Smooth muscle cell (in vitro differentiated cells): ENCODE results near the gene PAFAH2. TPM values are rescaled to one million over a fixed set of nuclear protein-coding genes. Genes with fewer than 3 reads are reported as not detected.

ENCODE experiments used
- DNase-seq: peaks from one replicate; lab custom pipeline; 2025; ENCODE audit not compliant: unreplicated experiment; lab: John Stamatoyannopoulos, UW
- H2AFZ ChIP-seq: fragments of 200-600 bp; sonication (generic); 2 replicates; pipeline ENCODE4 v1.6.0; 2016; ENCODE audit warnings: antibody characterized with exemption, low read depth, mild to moderate bottlenecking
- H3F3A ChIP-seq: fragments of 200-600 bp; sonication (generic); 2 replicates; pipeline ENCODE4 v1.6.0; 2017; ENCODE audit warnings: antibody characterized with exemption, low read depth
- H3K27ac ChIP-seq: fragments of 200-600 bp; sonication (generic); 2 replicates; pipeline ENCODE4 v1.5.1; 2016; ENCODE audit warnings: low read depth, mild to moderate bottlenecking
- H3K27me3 ChIP-seq: fragments of 200-600 bp; sonication (generic); 2 replicates; pipeline ENCODE4 v1.6.1; 2016; ENCODE audit warnings: low read depth, mild to moderate bottlenecking
- H3K36me3 ChIP-seq: fragments of 200-600 bp; sonication (generic); 2 replicates; pipeline ENCODE4 v1.5.1; 2016; ENCODE audit warnings: low read depth
- H3K4me1 ChIP-seq: fragments of 200-600 bp; sonication (generic); 2 replicates; pipeline ENCODE4 v1.5.1; 2016; ENCODE audit warnings: low read depth
- H3K4me2 ChIP-seq: fragments of 200-600 bp; sonication (generic); 2 replicates; pipeline ENCODE4 v1.6.0; 2016; ENCODE audit warnings: mild to moderate bottlenecking
- H3K4me3 ChIP-seq: fragments of 200-600 bp; sonication (generic); 2 replicates; pipeline ENCODE4 v1.5.1; 2016; ENCODE audit warnings: mild to moderate bottlenecking
- H3K79me2 ChIP-seq: fragments of 200-600 bp; sonication (generic); 2 replicates; pipeline ENCODE4 v1.6.0; 2016; ENCODE audit warnings: low read depth, mild to moderate bottlenecking
- H3K9ac ChIP-seq: fragments of 200-600 bp; sonication (generic); 2 replicates; pipeline ENCODE4 v1.6.0; 2016; ENCODE audit warnings: low read depth
- H3K9me3 ChIP-seq: fragments of 200-600 bp; sonication (generic); replicated peaks from 2 replicates; pipeline ENCODE4 v1.5.1; 2016; ENCODE audit warnings: low read depth
- H4K20me1 ChIP-seq: fragments of 200-600 bp; sonication (generic); 2 replicates; pipeline ENCODE4 v1.6.0; 2016; ENCODE audit warnings: low read depth
- CTCF ChIP-seq: fragments of 200-600 bp; sonication (generic); IDR thresholded peaks from 2 replicates; pipeline ENCODE4 v1.5.1; 2017; ENCODE audit warnings: borderline replicate concordance, mild to moderate bottlenecking, antibody characterized with exemption; ENCODE audit not compliant: insufficient read depth, poor library complexity, severe bottlenecking
- WGBS: methylation state at CpG from one replicate; pipeline ENCODE4 v1.1.7; 2016; ENCODE audit warnings: low lambda C conversion rate; 5-methylcytosine and 5-hydroxymethylcytosine counted together
- polyA plus RNA-seq: library from polyadenylated mRNA; unstranded; fragments of >200 nt; fragmentation: Nextera tagmentation; extraction: Ambion mirVana; gene quantifications from 2 replicates; pipeline ENCODE4 v1.2.1, GENCODE V29; 2016
- total RNA-seq: library from RNA; depleted of rRNA; stranded (reverse); fragments of >200 nt; gene quantifications from 2 replicates; pipeline ENCODE4 v1.2.3, GENCODE V29; 2014

PAFAH2 gene
- total and polyA plus RNA-seq, 2 experiments from 2014 or later = 9.4 to 9.6 TPM

GRCh38 chr1:25973610-25974321 lies 24.1 kb downstream of the PAFAH2 start:
- H3K36me3 ChIP-seq = no peaks in the 10 kb centered on the region

GRCh38 chr1:25971811-25972180 lies 26.1 kb downstream of the PAFAH2 start:
- Histone ChIP-seq H3K27me3 (no peaks in the 10 kb centered on the region), H3K4me3 (no peak overlapping the region), H3K4me2 (no peak overlapping the region), H3K4me1 (no peaks in the 10 kb centered on the region), H3K27ac (no peak overlapping the region), H3F3A (no peaks in the 10 kb centered on the region), H2AFZ (no peak overlapping the region), H3K36me3 (no peaks in the 10 kb centered on the region), H3K9me3 (no peaks in the 10 kb centered on the region), H3K79me2 (no peaks in the 10 kb centered on the region), H4K20me1 (no peaks in the 10 kb centered on the region), H3K9ac (no peak overlapping the region)
- TF ChIP-seq CTCF = no peak
- no peak for DNase-seq
- WGBS = 83% methylated on average over 1 of the region's 1 CpG

More at GRCh38 chr1:25973610-25974321, 24.1 kb downstream of the PAFAH2 start:
- WGBS = 81% methylated on average over 6 of the region's 6 CpGs
- Histone ChIP-seq H3K4me2 (no peak overlapping the region), H3F3A (no peaks in the 10 kb centered on the region), H3K9ac (no peak overlapping the region), H3K4me3 (no peak overlapping the region), H4K20me1 (no peaks in the 10 kb centered on the region), H3K79me2 (no peaks in the 10 kb centered on the region), H3K4me1 (no peaks in the 10 kb centered on the region), H3K9me3 (no peaks in the 10 kb centered on the region), H3K27me3 (no peaks in the 10 kb centered on the region), H3K27ac (no peak overlapping the region), H2AFZ (no peak overlapping the region)
- TF ChIP-seq CTCF = no peak
- DNase-seq = no peak

- Histone ChIP-seq H3K27ac (no peak overlapping the region), H4K20me1 (no peaks in the 10 kb centered on the region), H3K9ac (no peak overlapping the region), H3K4me2 (no peak overlapping the region), H3K4me1 (no peaks in the 10 kb centered on the region), H3K79me2 (no peaks in the 10 kb centered on the region), H2AFZ (no peak overlapping the region), H3K36me3 (no peaks in the 10 kb centered on the region), H3F3A (no peaks in the 10 kb centered on the region), H3K27me3 (no peaks in the 10 kb centered on the region), H3K9me3 (no peaks in the 10 kb centered on the region), H3K4me3 (no peak overlapping the region)
- DNase-seq = no peak
- TF ChIP-seq CTCF = no peak
- WGBS = 80% methylated on average over 8 of the region's 8 CpGs
Observed at GRCh38 chr1:25971066-25971810, 26.6 kb downstream of the PAFAH2 start.
